GM12878 (cell line): ENCODE results near the gene RORC. TPM values are rescaled to one million over a fixed set of nuclear protein-coding genes. Genes with fewer than 3 reads are reported as not detected.
A peak's percentile ranks its signal among the peaks of the same experiment; 100 is the strongest.

Source experiments
- CREB1 ChIP-seq: IDR thresholded peaks from 2 replicates; pipeline ENCODE4 v1.6.1; 2012; ENCODE audit warnings: low read depth, mild to moderate bottlenecking, inconsistent platforms
- CREM ChIP-seq: IDR thresholded peaks from 2 replicates; pipeline ENCODE4 v1.6.1; 2014; ENCODE audit warnings: antibody characterized with exemption, low read depth
- HDGF ChIP-seq: fragments of 450-650 bp; IDR thresholded peaks from 2 replicates; pipeline ENCODE4 v1.6.1; 2016; ENCODE audit warnings: antibody characterized with exemption
- KDM1A ChIP-seq: fragments of 200-600 bp; sonication (generic); IDR thresholded peaks from 2 replicates; pipeline ENCODE4 v1.6.1; 2016; ENCODE audit warnings: borderline replicate concordance
- MYC ChIP-seq: IDR thresholded peaks from 2 replicates; pipeline ENCODE4 v1.6.1; 2011; ENCODE audit warnings: mild to moderate bottlenecking, low read length, moderate library complexity, inconsistent platforms; ENCODE audit not compliant: insufficient read depth, insufficient replicate concordance, insufficient read length, severe bottlenecking
- NBN ChIP-seq: fragments of 450-650 bp; IDR thresholded peaks from 2 replicates; pipeline ENCODE4 v1.6.1; 2016
- NR2C1 ChIP-seq: fragments of 450-650 bp; IDR thresholded peaks from 2 replicates; pipeline ENCODE4 v1.6.1; 2017; ENCODE audit warnings: antibody characterized with exemption, mild to moderate bottlenecking, moderate library complexity
- NRF1 ChIP-seq: conservative IDR thresholded peaks from 2 replicates; pipeline ENCODE4 v1.6.1; 2011; ENCODE audit warnings: mild to moderate bottlenecking, low read depth, low read length, improper control_type of control experiment
- RCOR1 ChIP-seq: conservative IDR thresholded peaks from 2 replicates; pipeline ENCODE4 v1.6.1; 2012; ENCODE audit warnings: low read depth, low read length, improper control_type of control experiment
- RUNX3 ChIP-seq: IDR thresholded peaks from 2 replicates; pipeline ENCODE4 v1.6.1; 2012; ENCODE audit warnings: low read length, inconsistent platforms
- SMC3 ChIP-seq: IDR thresholded peaks from 2 replicates; pipeline ENCODE4 v1.6.1; 2011; ENCODE audit warnings: low read length, improper control_type of control experiment, borderline replicate concordance
- SP1 ChIP-seq: IDR thresholded peaks from one replicate; pipeline ENCODE4 v1.6.1; 2011; ENCODE audit warnings: low read depth, low read length
- TAF1 ChIP-seq: IDR thresholded peaks from 2 replicates; pipeline ENCODE4 v1.6.1; 2011; ENCODE audit warnings: mild to moderate bottlenecking, low read depth, low read length, borderline replicate concordance
- YY1 ChIP-seq: IDR thresholded peaks from 2 replicates; pipeline ENCODE4 v1.6.1; 2011; ENCODE audit warnings: low read depth, mild to moderate bottlenecking, low read length
- polyA plus RNA-seq, 11 experiments: library from polyadenylated mRNA; depleted of rRNA in 4 of 11; unstranded in 6 of 11; stranded (reverse) in 5 of 11; fragments of >200 nt; fragmentation: Nextera tagmentation in 4 of 11; fragmentation: Illumina TruSeq in 1 of 11; extraction: Ambion mirVana in 4 of 11; extraction: Trizol in 1 of 11; gene quantifications; 1 replicate in 1 of 11; 2 replicates in 10 of 11; pipeline versions ENCODE4 v1.2.1 to v1.2.3, GENCODE V29; 2011 to 2016; ENCODE audit warnings: inconsistent platforms in 2 of 11, missing spikeins in 2 of 11, low read depth in 1 of 11
- total RNA-seq, 4 experiments: library from RNA; depleted of rRNA in 3 of 4; stranded (reverse); fragments of >200 nt in 3 of 4; fragmentation: Illumina TruSeq in 1 of 4; extraction: Trizol in 1 of 4; gene quantifications; 2 replicates each; pipeline versions ENCODE4 v1.2.1 to v1.2.3, GENCODE V29; 2013 to 2021
- TF ChIP-seq, protein P1 (sequence below): fragments of 150-350 bp; IDR thresholded peaks from 2 replicates; pipeline ENCODE4 v1.6.1; 2016; ENCODE audit warnings: low read depth, low read length
- TF ChIP-seq, protein P2 (sequence below): fragments of 450-650 bp; IDR thresholded peaks from 2 replicates; pipeline ENCODE4 v1.6.1; 2016; ENCODE audit warnings: mild to moderate bottlenecking
- TF ChIP-seq, protein P3 (sequence below): fragments of 450-650 bp; IDR thresholded peaks from 2 replicates; pipeline ENCODE4 v1.6.1; 2017; ENCODE audit warnings: mild to moderate bottlenecking, low read depth, inconsistent platforms; ENCODE audit not compliant: poor library complexity, severe bottlenecking

Gene RORC
- total and polyA plus RNA-seq, 10 of the 15 experiments (the other 5 are each of a cell fraction or from before 2014, with no cell fraction given), result not detected

DNA sequence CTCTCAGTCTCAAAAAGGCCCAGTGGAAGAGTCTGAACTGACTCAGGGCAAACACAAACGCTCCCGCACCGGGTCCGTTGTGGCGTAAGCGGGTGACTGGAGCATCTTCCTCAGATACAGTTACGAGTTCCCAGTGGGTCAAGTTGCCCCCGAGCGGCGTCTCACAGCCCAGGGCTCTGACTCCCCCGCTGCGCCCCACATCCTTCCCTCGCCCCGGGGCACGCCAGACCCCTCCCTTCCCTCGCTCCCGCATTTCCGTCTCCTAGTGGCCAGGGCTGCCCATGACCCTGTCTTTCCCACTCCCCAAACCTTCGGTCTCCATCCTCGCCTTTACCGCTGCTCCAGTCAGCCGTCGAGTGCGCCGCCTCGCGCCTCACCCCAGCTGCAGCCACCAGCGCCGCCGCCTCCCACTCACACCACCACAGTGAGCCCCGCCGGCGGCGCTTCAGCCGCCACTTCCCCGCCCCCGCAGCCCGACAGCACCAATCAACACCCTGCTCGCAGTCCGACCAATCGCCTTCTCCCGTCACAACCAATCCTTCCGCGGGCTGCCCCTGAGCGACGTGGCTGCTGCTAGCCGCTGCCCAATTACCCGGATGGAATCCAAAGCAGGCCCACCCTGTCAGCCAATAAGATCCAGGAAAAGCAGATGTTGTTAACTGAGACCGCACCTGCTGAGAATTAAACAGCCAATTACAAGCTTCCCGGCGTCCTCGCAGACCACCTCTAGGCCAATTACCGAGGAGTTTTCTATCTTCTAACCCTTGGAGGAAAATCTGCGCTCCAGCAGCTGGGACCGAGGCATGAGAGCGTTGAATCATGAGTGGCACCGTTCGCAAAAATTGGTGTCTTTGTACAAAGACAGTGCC is 41.3 kb downstream of the RORC start, which contains the start of gene TDRKH (continued):
- TF ChIP-seq KDM1A, result no peak
- TF ChIP-seq HDGF, result peak; percentile 94
- TF ChIP-seq SP1, result peak; percentile 100
- 0 out of 2 replicates have a peak, but pooled peaks have one; percentile 9 for TF ChIP-seq NRF1
- no peak for TF ChIP-seq MYC
- TF ChIP-seq NR2C1, result no peak
- TF ChIP-seq CREB1, result peak; percentile 40
- TF ChIP-seq, protein P1, sequence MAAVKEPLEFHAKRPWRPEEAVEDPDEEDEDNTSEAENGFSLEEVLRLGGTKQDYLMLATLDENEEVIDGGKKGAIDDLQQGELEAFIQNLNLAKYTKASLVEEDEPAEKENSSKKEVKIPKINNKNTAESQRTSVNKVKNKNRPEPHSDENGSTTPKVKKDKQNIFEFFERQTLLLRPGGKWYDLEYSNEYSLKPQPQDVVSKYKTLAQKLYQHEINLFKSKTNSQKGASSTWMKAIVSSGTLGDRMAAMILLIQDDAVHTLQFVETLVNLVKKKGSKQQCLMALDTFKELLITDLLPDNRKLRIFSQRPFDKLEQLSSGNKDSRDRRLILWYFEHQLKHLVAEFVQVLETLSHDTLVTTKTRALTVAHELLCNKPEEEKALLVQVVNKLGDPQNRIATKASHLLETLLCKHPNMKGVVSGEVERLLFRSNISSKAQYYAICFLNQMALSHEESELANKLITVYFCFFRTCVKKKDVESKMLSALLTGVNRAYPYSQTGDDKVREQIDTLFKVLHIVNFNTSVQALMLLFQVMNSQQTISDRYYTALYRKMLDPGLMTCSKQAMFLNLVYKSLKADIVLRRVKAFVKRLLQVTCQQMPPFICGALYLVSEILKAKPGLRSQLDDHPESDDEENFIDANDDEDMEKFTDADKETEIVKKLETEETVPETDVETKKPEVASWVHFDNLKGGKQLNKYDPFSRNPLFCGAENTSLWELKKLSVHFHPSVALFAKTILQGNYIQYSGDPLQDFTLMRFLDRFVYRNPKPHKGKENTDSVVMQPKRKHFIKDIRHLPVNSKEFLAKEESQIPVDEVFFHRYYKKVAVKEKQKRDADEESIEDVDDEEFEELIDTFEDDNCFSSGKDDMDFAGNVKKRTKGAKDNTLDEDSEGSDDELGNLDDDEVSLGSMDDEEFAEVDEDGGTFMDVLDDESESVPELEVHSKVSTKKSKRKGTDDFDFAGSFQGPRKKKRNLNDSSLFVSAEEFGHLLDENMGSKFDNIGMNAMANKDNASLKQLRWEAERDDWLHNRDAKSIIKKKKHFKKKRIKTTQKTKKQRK, result peak; percentile 90
- peak; percentile 61; the same call in 1 of the 2 replicates for TF ChIP-seq TAF1
- TF ChIP-seq, protein P2, sequence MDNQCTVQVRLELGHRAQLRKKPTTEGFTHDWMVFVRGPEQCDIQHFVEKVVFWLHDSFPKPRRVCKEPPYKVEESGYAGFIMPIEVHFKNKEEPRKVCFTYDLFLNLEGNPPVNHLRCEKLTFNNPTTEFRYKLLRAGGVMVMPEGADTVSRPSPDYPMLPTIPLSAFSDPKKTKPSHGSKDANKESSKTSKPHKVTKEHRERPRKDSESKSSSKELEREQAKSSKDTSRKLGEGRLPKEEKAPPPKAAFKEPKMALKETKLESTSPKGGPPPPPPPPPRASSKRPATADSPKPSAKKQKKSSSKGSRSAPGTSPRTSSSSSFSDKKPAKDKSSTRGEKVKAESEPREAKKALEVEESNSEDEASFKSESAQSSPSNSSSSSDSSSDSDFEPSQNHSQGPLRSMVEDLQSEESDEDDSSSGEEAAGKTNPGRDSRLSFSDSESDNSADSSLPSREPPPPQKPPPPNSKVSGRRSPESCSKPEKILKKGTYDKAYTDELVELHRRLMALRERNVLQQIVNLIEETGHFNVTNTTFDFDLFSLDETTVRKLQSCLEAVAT, result peak; percentile 37; the same call in 1 of the 2 replicates
- TF ChIP-seq CREM, result no peak
- TF ChIP-seq NBN, result peak; percentile 73
- TF ChIP-seq RUNX3, result peak; percentile 62; the same call in 1 of the 2 replicates
- TF ChIP-seq SMC3, result peak; percentile 18; the same call in 1 of the 2 replicates
- TF ChIP-seq RCOR1, result peak; percentile 97
- TF ChIP-seq, protein P3, sequence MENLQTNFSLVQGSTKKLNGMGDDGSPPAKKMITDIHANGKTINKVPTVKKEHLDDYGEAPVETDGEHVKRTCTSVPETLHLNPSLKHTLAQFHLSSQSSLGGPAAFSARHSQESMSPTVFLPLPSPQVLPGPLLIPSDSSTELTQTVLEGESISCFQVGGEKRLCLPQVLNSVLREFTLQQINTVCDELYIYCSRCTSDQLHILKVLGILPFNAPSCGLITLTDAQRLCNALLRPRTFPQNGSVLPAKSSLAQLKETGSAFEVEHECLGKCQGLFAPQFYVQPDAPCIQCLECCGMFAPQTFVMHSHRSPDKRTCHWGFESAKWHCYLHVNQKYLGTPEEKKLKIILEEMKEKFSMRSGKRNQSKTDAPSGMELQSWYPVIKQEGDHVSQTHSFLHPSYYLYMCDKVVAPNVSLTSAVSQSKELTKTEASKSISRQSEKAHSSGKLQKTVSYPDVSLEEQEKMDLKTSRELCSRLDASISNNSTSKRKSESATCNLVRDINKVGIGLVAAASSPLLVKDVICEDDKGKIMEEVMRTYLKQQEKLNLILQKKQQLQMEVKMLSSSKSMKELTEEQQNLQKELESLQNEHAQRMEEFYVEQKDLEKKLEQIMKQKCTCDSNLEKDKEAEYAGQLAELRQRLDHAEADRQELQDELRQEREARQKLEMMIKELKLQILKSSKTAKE, result peak; percentile 85
- peak; percentile 50; the same call in 1 of the 2 replicates for TF ChIP-seq YY1
- TF ChIP-seq, all 136 proteins: peak for 49
